Metanephros (tissue), 1 donor: Measurements from ENCODE around the gene GSTA5. TPM values are rescaled to one million over a fixed set of nuclear protein-coding genes. Genes with fewer than 3 reads are reported as not detected.

Source experiments
- total RNA-seq: library from RNA; depleted of rRNA; stranded (reverse); fragments of >200 nt; gene quantifications from one replicate; pipeline ENCODE4 v1.2.3, GENCODE V29; 2014

The GSTA5 gene
- total RNA-seq: not detected

GRCh38 chr6:52840763-52841585 is at the start of gene GSTA5:
Gene GSTA5 (minus strand): TSS chr6:52840813.

DNA sequence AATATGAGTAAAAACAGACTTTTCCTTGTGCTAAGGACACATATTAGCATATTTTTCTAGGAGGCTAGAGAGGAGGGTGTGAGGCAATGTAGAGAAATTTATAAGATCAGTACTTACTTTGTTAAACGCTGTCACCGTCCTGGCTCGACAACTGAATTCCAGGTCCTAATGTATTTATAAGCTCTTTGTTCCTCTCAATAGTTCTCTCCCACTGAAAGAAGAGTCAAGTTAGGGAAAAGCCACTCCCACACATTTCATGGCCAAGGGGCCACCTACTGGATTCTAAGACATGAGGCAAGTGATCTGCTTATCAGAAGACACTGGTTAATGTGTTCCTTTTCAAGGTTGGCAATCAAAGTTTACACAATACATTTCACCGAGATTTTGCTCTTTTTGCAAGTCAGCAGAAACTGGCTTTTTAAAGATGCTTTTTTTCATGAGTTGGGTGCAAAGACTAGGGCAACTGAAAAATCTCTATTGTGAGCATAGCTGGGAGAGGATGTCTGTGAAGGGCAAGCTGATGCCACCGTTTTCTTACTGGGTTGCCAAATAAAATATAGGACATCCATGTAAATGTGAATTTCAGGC is 36.9 kb downstream of the GSTA5 start, which contains the start of gene GSTA1:
TSS of gene GSTA1 (minus strand) at position 149 of the 588 bp plus-strand sequence. CDS start 4,549 bp downstream, outside the sequence.

Other genes with a start within 250 kb of the GSTA5 start
- gene TMEM14A, start 169.7 kb downstream of the GSTA5 start, total RNA-seq: 17.2 TPM
- not detected for gene GSTA2, start 77.3 kb downstream of the GSTA5 start, total RNA-seq
- 1.4 TPM for gene GSTA1, start 37.0 kb downstream of the GSTA5 start, total RNA-seq
- not detected for gene GSTA3, start 68.9 kb upstream of the GSTA5 start, total RNA-seq
- 48.4 TPM for gene GSTA4, start 154.5 kb upstream of the GSTA5 start, total RNA-seq
- gene CILK1, start 221.0 kb upstream of the GSTA5 start, total RNA-seq: 12.9 TPM
- gene FBXO9, start 224.6 kb upstream of the GSTA5 start, total RNA-seq: 46.8 TPM